Measurements from ENCODE around the gene MAP1S. TPM values are rescaled to one million over a fixed set of nuclear protein-coding genes. Genes with fewer than 3 reads are reported as not detected.

MAP1S gene
- total and polyA plus RNA-seq, 2 of the 13 experiments (the other 11 are each of a cell fraction or from before 2014, with no cell fraction given) = 3.8 to 7.3 TPM

DNA sequence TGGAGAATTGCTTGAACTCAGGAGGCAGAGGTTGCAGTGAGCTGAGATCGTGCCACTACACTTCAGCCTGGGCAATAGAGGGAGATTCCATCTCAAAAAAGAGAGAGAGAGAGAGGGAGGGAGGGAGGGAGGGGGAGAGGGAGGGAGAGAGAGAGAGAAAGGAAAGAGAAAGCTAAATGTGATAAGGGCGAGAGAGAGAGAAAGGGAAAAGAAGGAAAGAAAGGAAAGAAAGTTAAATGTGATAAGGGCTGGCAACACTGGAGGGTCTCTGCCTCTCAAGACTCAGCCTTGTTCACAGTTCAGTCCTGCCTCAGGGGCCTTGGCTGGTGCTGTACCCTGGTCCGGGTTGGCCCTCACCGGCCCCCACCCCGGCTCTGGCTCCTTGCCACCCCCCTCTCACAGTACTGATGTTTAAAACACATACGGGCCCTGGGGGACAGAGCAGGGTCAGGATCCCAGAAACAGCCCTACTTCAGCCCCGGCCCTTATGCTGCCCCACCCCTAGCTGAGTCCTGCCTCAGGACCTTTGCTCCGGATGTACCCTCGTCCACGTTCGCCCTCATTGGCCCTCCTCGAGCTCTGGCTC, 3.5 kb downstream of the MAP1S start:
- Histone ChIP-seq H3K4me2 (ENCODE audit: low read depth, low read length) (no peak overlapping the region), H3K79me2 (ENCODE audit: insufficient read depth, low read length) (peaks cover 19% of the 10 kb centered on the region), H3K27me3 (ENCODE audit: control insufficient read depth in 1 of 2, insufficient read depth in 2 of 2, low read length in 2 of 2) (no peaks in the 10 kb centered on the region; a peak in 1 of 5 replicates), H3K9ac (ENCODE audit: insufficient read depth, low read depth, low read length) (no peak overlapping the region), H3K4me3 (replicated peaks in 1 of 3; ENCODE audit: insufficient read depth in 1 of 3, low read depth in 2 of 3, low read length in 3 of 3) (no peak overlapping the region), H4K20me1 (ENCODE audit: insufficient read depth, low read length) (peaks cover 11% of the 10 kb centered on the region; the same call in 1 of the 2 replicates), H3K9me3 (ENCODE audit: low read length) (no peaks in the 10 kb centered on the region), H3K36me3 (replicated peaks in 1 of 2; ENCODE audit: control insufficient read depth in 1 of 2, insufficient read depth in 2 of 2, low read length in 2 of 2) (peaks cover 15 to 28% of the 10 kb centered on the region in 2 experiments; a peak in 4 of 5 replicates), H3K27ac (ENCODE audit: extremely low read length, insufficient read depth, low read length) (no peak overlapping the region), H3K4me1 (ENCODE audit: insufficient read depth, low read length) (peaks cover 25% of the 10 kb centered on the region), H2AFZ (ENCODE audit: low read length) (no peak overlapping the region)
- ChIA-PET POLR2A (no interaction called here), CTCF (ENCODE audit: low intra/inter-chr PET ratio, low total read pairs) (no interaction called here)
- FAIRE-seq (no peak), ATAC-seq (no peak), DNase-seq (ENCODE audit: low spot score) (no peak)
- BruUV-seq (replicated peaks) = no TSS peak
- in situ Hi-C loops (cut with HindIII; ENCODE audit: extremely low pct_ligation_motif_present, low pct_unique_long_range_greater_than_20kb) = no loop called here
- intact Hi-C loops (cut with micrococcal nuclease; ENCODE audit: unreplicated experiment) = no loop called here
- 92% methylated on average over 9 of the region's 12 CpGs for WGBS (ENCODE audit: low lambda C conversion rate)
- no peak for TF ChIP-seq ZNF703 (CRISPR knock-in tag; IDR thresholded peaks at IDR 0.05; ENCODE audit: borderline replicate concordance)
- TF ChIP-seq, protein P1, sequence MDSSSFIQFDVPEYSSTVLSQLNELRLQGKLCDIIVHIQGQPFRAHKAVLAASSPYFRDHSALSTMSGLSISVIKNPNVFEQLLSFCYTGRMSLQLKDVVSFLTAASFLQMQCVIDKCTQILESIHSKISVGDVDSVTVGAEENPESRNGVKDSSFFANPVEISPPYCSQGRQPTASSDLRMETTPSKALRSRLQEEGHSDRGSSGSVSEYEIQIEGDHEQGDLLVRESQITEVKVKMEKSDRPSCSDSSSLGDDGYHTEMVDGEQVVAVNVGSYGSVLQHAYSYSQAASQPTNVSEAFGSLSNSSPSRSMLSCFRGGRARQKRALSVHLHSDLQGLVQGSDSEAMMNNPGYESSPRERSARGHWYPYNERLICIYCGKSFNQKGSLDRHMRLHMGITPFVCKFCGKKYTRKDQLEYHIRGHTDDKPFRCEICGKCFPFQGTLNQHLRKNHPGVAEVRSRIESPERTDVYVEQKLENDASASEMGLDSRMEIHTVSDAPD (CRISPR knock-in tag; IDR thresholded peaks at IDR 0.05) = no peak
- TF ChIP-seq, protein P2, sequence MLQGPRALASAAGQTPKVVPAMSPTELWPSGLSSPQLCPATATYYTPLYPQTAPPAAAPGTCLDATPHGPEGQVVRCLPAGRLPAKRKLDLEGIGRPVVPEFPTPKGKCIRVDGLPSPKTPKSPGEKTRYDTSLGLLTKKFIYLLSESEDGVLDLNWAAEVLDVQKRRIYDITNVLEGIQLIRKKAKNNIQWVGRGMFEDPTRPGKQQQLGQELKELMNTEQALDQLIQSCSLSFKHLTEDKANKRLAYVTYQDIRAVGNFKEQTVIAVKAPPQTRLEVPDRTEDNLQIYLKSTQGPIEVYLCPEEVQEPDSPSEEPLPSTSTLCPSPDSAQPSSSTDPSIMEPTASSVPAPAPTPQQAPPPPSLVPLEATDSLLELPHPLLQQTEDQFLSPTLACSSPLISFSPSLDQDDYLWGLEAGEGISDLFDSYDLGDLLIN (CRISPR knock-in tag; IDR thresholded peaks at IDR 0.05; ENCODE audit: borderline replicate concordance) = no peak
- no peak for TF ChIP-seq ZNF10 (CRISPR knock-in tag; IDR thresholded peaks at IDR 0.05; ENCODE audit: borderline replicate concordance, low read depth)
- TF ChIP-seq, protein P3, sequence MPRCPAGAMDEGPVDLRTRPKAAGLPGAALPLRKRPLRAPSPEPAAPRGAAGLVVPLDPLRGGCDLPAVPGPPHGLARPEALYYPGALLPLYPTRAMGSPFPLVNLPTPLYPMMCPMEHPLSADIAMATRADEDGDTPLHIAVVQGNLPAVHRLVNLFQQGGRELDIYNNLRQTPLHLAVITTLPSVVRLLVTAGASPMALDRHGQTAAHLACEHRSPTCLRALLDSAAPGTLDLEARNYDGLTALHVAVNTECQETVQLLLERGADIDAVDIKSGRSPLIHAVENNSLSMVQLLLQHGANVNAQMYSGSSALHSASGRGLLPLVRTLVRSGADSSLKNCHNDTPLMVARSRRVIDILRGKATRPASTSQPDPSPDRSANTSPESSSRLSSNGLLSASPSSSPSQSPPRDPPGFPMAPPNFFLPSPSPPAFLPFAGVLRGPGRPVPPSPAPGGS (CRISPR knock-in tag; IDR thresholded peaks at IDR 0.05) = no peak
- TF ChIP-seq ZFP36L1 (CRISPR knock-in tag; IDR thresholded peaks at IDR 0.05) = no peak
- TF ChIP-seq ZNF264 (CRISPR knock-in tag; IDR thresholded peaks at IDR 0.05) = no peak
- TF ChIP-seq ZNF230 (CRISPR knock-in tag; IDR thresholded peaks at IDR 0.05) = no peak
- TF ChIP-seq ZNF672 (CRISPR knock-in tag; IDR thresholded peaks at IDR 0.05) = no peak
- no peak for TF ChIP-seq ZNF563 (CRISPR knock-in tag; IDR thresholded peaks at IDR 0.05)
- no peak for TF ChIP-seq SAP130 (CRISPR knock-in tag; IDR thresholded peaks at IDR 0.05; ENCODE audit: low read depth)
- TF ChIP-seq, protein P4, sequence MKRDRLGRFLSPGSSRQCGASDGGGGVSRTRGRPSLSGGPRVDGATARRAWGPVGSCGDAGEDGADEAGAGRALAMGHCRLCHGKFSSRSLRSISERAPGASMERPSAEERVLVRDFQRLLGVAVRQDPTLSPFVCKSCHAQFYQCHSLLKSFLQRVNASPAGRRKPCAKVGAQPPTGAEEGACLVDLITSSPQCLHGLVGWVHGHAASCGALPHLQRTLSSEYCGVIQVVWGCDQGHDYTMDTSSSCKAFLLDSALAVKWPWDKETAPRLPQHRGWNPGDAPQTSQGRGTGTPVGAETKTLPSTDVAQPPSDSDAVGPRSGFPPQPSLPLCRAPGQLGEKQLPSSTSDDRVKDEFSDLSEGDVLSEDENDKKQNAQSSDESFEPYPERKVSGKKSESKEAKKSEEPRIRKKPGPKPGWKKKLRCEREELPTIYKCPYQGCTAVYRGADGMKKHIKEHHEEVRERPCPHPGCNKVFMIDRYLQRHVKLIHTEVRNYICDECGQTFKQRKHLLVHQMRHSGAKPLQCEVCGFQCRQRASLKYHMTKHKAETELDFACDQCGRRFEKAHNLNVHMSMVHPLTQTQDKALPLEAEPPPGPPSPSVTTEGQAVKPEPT (CRISPR knock-in tag; IDR thresholded peaks at IDR 0.05; ENCODE audit: low read depth) = no peak
- no peak for TF ChIP-seq ZNF205 (CRISPR knock-in tag; IDR thresholded peaks at IDR 0.05)
- no peak for TF ChIP-seq ZNF180 (CRISPR knock-in tag; IDR thresholded peaks at IDR 0.05; ENCODE audit: borderline replicate concordance, low read depth)
- TF ChIP-seq, protein P5, sequence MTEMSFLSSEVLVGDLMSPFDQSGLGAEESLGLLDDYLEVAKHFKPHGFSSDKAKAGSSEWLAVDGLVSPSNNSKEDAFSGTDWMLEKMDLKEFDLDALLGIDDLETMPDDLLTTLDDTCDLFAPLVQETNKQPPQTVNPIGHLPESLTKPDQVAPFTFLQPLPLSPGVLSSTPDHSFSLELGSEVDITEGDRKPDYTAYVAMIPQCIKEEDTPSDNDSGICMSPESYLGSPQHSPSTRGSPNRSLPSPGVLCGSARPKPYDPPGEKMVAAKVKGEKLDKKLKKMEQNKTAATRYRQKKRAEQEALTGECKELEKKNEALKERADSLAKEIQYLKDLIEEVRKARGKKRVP (CRISPR knock-in tag; IDR thresholded peaks at IDR 0.05) = no peak
- TF ChIP-seq FLYWCH1 (CRISPR knock-in tag; IDR thresholded peaks at IDR 0.05) = no peak
- TF ChIP-seq KLF13 (CRISPR knock-in tag; IDR thresholded peaks at IDR 0.05) = no peak
- TF ChIP-seq HNRNPK (IDR thresholded peaks at IDR 0.05; ENCODE audit: low read depth, low read length, poor library complexity, severe bottlenecking) = no peak
- no peak for TF ChIP-seq KLF12 (CRISPR knock-in tag; IDR thresholded peaks at IDR 0.05; ENCODE audit: borderline replicate concordance)
